EL (cell line): ENCODE measurements around the gene CLRN2.

Source experiments
- DNase-seq: peaks from one replicate; pipeline ENCODE4 v3.0.0-alpha.2; 2016

Gene CLRN2

GRCh38 chr4:17514865-17515264, at the start of gene CLRN2:
CLRN2 (plus strand) TSS chr4:17515165; CDS start chr4:17515267, 102 bp downstream.
- DNase-seq = no peak

GRCh38 chr4:17468619-17469221, 46.2 kb upstream of the CLRN2 start:
- peak; percentile 46 for DNase-seq

- DNase-seq = no peak
Measured at GRCh38 chr4:17469931-17470674, 44.9 kb upstream of the CLRN2 start.

- peak; percentile 45 for DNase-seq
Measured at GRCh38 chr4:17475481-17475880, 39.5 kb upstream of the CLRN2 start.

DNA sequence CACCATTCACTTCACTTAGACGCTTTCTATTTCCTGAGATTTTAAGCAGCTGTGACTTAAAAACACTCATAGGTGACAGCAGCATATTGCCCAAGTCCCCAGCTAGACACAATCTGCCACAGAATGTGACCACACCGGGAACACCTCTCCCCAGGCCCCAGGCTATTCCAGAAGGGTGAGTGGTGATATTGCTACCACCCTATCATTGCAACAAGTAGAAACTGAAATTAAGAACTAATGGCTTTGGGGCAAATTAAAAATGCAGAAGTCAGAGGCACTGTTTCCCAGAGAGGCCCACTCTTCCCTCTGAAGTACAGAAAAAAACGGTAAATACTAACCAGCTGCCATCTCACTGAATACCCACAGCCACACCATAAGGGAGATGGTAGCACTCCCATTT, 38.1 kb upstream of the CLRN2 start:
- no peak for DNase-seq

DNA sequence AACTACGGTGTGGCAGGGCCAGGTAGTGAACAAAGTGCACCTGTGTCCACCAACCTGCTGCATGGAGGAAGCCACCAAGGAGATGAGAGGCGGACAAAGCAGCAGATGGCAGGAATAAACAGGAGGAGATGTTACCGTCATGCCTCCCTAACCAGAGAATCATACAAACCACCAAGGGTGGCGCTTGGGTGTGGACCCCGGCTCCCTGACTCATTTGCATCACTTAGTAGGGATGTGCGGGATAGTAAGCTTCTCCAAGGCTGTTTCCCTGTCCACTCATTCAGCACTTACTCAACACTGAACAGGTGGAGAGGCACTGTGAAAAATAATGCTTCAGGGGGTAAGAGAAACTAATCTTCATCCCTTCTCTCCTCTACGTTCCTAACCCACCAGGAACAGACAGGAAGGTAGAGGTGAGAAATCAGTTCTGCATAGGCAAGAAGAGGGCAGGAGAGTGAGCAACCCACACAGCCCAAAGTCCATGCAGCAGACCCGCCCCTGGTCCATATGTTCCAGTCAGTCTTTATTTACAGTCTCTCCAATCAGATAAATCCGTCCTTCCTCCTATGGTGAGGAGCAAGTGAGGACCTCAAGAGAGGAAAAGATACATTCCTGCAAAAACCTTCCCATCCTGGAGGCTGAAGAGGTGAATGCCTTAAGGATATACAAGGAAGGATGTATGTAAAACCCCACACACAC, 37.0 kb upstream of the CLRN2 start:
- no peak for DNase-seq

- no peak for DNase-seq
Measured at GRCh38 chr4:17480210-17480927, 34.6 kb upstream of the CLRN2 start.

DNA sequence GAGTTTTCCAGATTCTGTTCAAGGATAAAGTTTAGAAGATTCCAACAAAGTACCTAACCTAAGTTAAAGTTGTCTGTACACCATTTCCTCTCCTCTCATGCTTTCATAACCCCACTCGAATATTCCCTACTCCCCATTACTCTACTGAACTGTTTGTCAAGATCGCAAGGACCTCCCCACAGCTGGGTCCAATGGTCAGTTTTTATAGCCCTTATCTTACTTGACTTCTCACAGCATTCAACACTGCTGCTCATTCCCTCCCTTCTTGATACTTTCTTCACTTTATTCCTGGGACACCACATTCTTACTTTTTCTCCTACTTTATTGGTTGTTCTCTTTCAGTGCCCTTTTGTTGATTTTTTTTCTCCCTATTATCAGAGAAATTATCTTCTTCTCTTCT, 34.0 kb upstream of the CLRN2 start:
- DNase-seq = no peak

- DNase-seq = no peak
Measured at GRCh38 chr4:17482716-17483115, 32.2 kb upstream of the CLRN2 start.

GRCh38 chr4:17489123-17489522, 25.8 kb upstream of the CLRN2 start:
- DNase-seq = no peak

- DNase-seq = no peak
Measured at GRCh38 chr4:17489721-17490120, 25.2 kb upstream of the CLRN2 start.

GRCh38 chr4:17490575-17491059, 24.3 kb upstream of the CLRN2 start:
- no peak for DNase-seq

DNA sequence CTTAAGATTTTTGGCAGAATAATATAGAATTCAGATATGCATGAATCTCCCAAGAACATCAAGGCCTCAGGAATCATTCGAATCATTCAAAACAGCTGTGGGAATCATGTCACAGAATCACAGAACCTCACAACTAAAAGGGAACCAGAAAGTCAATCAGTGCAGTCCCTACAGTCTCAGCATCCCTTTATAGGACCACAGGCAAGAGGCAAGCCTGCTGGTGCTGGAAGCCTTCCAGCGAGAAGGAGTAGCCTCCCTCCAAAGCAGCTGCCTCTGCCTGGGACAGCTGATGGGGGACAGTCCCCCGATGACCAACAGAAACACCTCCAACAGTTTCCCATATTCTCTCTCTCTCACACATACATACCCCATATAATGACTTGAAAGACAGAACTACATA, 23.8 kb upstream of the CLRN2 start:
- no peak for DNase-seq

DNA sequence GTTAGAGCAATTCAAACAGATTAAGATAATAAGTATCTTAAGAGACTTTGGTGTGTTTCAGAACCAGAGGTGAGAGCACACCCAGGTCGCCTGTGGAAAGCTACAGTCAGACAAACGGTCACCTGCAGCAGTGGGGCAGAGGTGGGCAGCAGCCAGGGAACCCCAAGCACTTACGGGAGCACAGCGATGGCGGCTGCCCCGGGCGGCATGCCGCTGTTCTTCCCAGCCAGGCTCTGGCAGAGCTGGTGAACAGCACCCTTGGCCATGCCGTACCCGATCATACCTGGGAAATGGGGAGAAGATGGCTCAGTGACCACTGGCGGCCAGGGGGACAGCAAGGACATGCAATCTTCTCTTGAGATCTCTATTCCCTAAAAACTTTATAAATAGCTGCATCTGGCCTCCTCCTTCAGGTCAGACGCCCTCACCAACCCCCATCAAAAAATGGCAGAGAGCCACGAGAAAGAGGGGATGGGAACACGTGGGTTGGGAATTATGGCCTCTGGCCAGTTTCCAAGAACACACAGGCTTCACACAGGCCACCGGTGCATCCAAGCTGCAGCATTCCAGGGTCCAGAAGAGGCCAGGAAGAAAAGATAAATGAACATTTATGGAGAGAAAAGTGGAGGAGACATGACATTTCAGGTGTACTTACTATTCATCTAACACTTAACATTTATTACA, 22.8 kb upstream of the CLRN2 start:
- DNase-seq = no peak

- no peak for DNase-seq
Measured at GRCh38 chr4:17492876-17493275, 22.1 kb upstream of the CLRN2 start.

DNA sequence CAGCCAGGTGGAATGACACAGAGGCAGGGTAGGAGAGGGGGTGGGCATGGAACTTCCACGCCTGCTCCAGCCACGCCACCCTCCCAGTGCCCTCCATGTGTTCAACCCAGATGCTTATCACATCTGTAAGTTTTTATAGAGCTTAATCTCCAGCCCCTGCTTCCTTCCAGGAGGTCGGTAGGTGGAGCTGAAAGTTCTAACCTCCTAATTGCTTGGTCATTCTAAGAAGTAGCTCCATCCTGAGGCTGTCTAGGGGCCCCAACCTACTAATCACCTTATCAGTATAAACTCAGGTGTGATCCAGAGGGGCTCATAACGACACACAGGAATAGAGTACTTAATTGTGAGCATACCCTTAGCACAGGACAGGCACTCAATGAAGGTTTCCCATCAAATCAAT, 21.3 kb upstream of the CLRN2 start:
- DNase-seq = no peak

GRCh38 chr4:17494258-17495190, 20.4 kb upstream of the CLRN2 start:
- DNase-seq = peak; percentile 84

DNA sequence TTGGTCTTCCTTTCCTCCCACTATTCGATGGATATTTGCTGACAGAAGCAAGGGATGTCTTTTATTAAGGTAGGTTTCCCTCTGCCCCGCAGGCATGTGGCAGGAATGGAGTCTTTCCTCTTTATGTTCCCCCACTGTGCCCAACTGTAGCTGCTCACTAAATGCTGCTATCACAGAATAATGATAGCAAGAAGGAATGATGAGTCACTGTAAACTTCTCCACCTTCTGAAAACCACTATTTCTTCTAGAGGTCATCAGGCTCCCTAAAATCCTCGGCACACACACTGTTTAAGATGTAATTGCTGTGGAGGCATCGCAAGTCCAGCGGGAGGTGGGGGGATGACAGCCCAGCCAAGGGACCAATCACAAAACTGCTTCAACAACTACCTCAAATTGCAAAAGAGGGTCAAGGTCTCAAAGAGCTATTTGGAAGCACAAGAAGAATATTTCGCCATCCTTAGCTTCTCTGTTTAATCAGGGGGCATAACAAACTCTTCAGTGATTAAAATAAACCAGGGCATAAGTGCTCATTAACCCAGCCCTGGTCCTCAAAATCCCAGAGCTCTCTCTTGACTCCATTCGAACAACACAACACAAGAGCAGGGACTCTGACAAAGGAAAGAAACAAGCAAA, 17.0 kb upstream of the CLRN2 start:
- DNase-seq = no peak

DNA sequence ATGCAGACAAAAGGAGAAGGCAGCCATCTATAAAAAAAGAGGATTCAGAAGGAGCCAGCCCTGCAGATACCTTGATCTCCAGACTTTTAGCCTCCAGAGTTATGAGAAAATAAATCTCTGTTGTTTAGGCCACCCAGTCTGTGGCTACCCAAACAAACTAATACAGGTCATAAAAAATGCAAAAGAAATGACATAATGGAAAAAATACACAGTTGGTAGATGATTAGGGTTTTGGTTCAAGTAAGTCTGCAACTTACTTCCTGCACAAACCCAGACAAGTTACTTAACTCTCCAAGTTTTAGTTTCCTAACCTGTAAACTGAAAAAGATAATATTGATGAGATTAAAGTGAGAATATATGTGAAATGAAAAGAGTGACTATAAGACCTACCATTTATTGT, 14.4 kb upstream of the CLRN2 start:
- DNase-seq = no peak

GRCh38 chr4:17502756-17503155, 12.2 kb upstream of the CLRN2 start:
- DNase-seq = peak; percentile 14

- DNase-seq = no peak
Measured at GRCh38 chr4:17504081-17504480, 10.9 kb upstream of the CLRN2 start.
